Measurements from ENCODE around the gene PIBF1. TPM values are rescaled to one million over a fixed set of nuclear protein-coding genes. Genes with fewer than 3 reads are reported as not detected.

The PIBF1 gene
- total RNA-seq, 1 donor from 2014 or later, result 40.2 TPM

GRCh38 chr13:73058432-73058735, 276.5 kb downstream of the PIBF1 start:
- Mint-ChIP-seq H3K4me1 (peaks cover 66% of the 10 kb centered on the region), H3K4me3 (peak overlapping the region; percentile 77), H3K9me3 (no peaks in the 10 kb centered on the region), H3K36me3 (peaks cover 8% of the 10 kb centered on the region), H3K27me3 (ENCODE audit: low read depth) (peaks cover 8% of the 10 kb centered on the region), H3K27ac (peak overlapping the region; percentile 92)
- no peak for TF ChIP-seq CTCF (IDR thresholded peaks at IDR 0.05; ENCODE audit: unreplicated experiment)
- no peak for DNase-seq (ENCODE audit: low spot score in 2 of 2, unreplicated experiment in 2 of 2)

GRCh38 chr13:73058736-73059459, 277.0 kb downstream of the PIBF1 start, which contains the start of gene KLF5:
Gene KLF5, plus strand, starts transcription at chr13:73059005. Its CDS starts 323 bp downstream, at chr13:73059328.
- H3K27me3 Mint-ChIP-seq (ENCODE audit: low read depth), result peaks cover 8% of the 10 kb centered on the region
- peaks cover 8% of the 10 kb centered on the region for H3K36me3 Mint-ChIP-seq
- DNase-seq (ENCODE audit: low spot score in 2 of 2, unreplicated experiment in 2 of 2), result peak; percentile 95 to 99
- no peak for TF ChIP-seq CTCF (IDR thresholded peaks at IDR 0.05; ENCODE audit: unreplicated experiment)
- H3K27ac Mint-ChIP-seq, result peak within 1 kb of the TSS; percentile 96
- peak within 1 kb of the TSS; percentile 90 for H3K4me3 Mint-ChIP-seq
- no peaks in the 10 kb centered on the region for H3K9me3 Mint-ChIP-seq
- peaks cover 71% of the 10 kb centered on the region for H3K4me1 Mint-ChIP-seq

- H3K9me3 Mint-ChIP-seq, result no peaks in the 10 kb centered on the region
- peak overlapping the region; percentile 90 for H3K4me3 Mint-ChIP-seq
- H3K36me3 Mint-ChIP-seq, result peaks cover 8% of the 10 kb centered on the region
- peaks cover 76% of the 10 kb centered on the region for H3K4me1 Mint-ChIP-seq
- H3K27ac Mint-ChIP-seq, result peak overlapping the region; percentile 96
- peak; percentile 53 to 66 for DNase-seq (ENCODE audit: low spot score in 2 of 2, unreplicated experiment in 2 of 2)
- no peak for TF ChIP-seq CTCF (IDR thresholded peaks at IDR 0.05; ENCODE audit: unreplicated experiment)
- H3K27me3 Mint-ChIP-seq (ENCODE audit: low read depth), result peaks cover 8% of the 10 kb centered on the region
Observed at GRCh38 chr13:73059460-73060250, 277.7 kb downstream of the PIBF1 start.

- DNase-seq (ENCODE audit: low spot score in 2 of 2, unreplicated experiment in 2 of 2), result no peak
- H3K4me1 Mint-ChIP-seq, result peaks cover 78% of the 10 kb centered on the region
- H3K4me3 Mint-ChIP-seq, result peak overlapping the region; percentile 90
- TF ChIP-seq CTCF (IDR thresholded peaks at IDR 0.05; ENCODE audit: unreplicated experiment), result no peak
- peak overlapping the region; percentile 96 for H3K27ac Mint-ChIP-seq
- H3K36me3 Mint-ChIP-seq, result peaks cover 8% of the 10 kb centered on the region
- H3K9me3 Mint-ChIP-seq, result no peaks in the 10 kb centered on the region
- H3K27me3 Mint-ChIP-seq (ENCODE audit: low read depth), result peaks cover 8% of the 10 kb centered on the region
Observed at GRCh38 chr13:73060251-73061160, 278.6 kb downstream of the PIBF1 start.

- H3K36me3 Mint-ChIP-seq, result peaks cover 8% of the 10 kb centered on the region
- peaks cover 8% of the 10 kb centered on the region for H3K27me3 Mint-ChIP-seq (ENCODE audit: low read depth)
- DNase-seq (ENCODE audit: low spot score in 2 of 2, unreplicated experiment in 2 of 2), result no peak
- H3K4me1 Mint-ChIP-seq, result peaks cover 78% of the 10 kb centered on the region
- no peaks in the 10 kb centered on the region for H3K9me3 Mint-ChIP-seq
- peak overlapping the region; percentile 90 for H3K4me3 Mint-ChIP-seq
- peak overlapping the region; percentile 87 for H3K27ac Mint-ChIP-seq
- no peak for TF ChIP-seq CTCF (IDR thresholded peaks at IDR 0.05; ENCODE audit: unreplicated experiment)
Observed at GRCh38 chr13:73061473-73061872, 279.5 kb downstream of the PIBF1 start.
